KOPT-K1 (cell line): Measurements from ENCODE around the gene DNASE2.

Experiments used
- H3K27ac ChIP-seq: fragments of 200-600 bp; sonication (generic); 2 replicates; pipeline ENCODE4 v1.5.1; 2016; ENCODE audit warnings: antibody characterized with exemption, mild to moderate bottlenecking, low read depth, low read length; ENCODE audit not compliant: poor library complexity, severe bottlenecking
- H3K36me3 ChIP-seq: fragments of 200-600 bp; sonication (generic); 2 replicates; pipeline ENCODE4 v1.5.1; 2017; ENCODE audit warnings: antibody characterized with exemption, mild to moderate bottlenecking, low read length, moderate library complexity; ENCODE audit not compliant: insufficient read depth
- H3K9me3 ChIP-seq: fragments of 200-600 bp; sonication (generic); 2 replicates; pipeline ENCODE4 v1.5.1; 2017; ENCODE audit warnings: antibody characterized with exemption, low read length, mild to moderate bottlenecking; ENCODE audit not compliant: insufficient read depth, poor library complexity, severe bottlenecking

The DNASE2 gene

DNA sequence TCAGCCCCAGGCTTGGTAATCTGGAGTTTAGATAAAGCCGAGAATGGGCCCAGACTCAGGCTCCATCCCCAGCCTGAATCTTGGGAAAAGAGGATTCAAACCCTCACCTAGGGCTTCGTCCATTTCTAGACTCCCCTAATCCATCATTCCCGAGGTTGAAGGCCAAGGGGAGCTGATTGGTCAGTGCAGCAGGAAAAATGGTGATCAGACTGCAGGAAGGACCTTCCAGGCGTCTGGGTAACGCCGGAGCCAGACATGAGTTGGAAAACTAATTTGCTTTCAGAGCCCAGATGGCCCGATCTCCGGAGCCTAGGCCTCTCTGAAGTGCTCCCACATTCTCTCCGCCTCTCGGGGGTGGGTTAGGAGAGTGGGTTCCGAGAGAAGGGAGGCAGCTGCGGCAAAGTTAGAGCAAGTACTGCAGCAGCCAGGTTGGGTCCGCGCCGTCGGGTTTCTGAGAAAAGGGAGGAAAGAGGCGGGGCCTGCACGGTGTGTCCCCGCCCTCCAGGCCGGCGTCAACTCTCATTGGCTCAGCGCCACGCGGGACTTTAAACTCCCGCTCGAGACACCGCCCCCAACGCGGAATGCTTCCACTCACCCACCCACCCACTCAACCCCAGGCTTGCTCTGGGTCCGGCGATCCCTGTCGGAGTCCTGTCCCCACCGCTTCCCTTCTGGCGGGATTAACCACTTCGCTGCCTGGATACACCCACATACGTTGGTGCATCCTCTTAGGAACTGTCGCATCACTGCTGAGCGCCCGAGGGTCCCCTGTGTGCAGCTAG is 46.1 kb downstream of the DNASE2 start:
- no peaks in the 10 kb centered on the region for H3K9me3 ChIP-seq
- H3K27ac ChIP-seq, result no peak overlapping the region
- H3K36me3 ChIP-seq, result no peaks in the 10 kb centered on the region

DNA sequence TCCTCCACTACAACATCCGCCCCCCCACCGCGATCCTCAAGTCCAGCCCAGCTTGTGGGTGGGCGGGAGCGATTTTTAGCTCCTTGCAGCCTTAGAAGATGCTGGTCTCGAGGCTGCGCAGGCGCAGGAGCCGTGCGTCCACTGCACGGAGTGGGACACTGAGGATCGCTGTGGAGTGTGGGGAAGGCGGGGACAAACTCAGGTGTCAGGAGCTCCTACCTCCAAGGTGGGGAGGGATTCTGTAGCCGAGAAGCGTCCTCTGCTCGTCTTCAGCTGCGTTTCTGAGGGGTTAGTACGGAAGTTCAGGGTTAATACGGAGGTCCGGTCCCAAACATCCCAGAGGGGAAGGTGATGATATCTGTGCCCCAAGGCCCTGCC is 46.7 kb downstream of the DNASE2 start, which contains the start of gene RTBDN:
RTBDN (minus strand) TSS at position 14 of the 378 bp plus-strand sequence. CDS start 4,600 bp downstream, outside the sequence.
- Histone ChIP-seq H3K9me3 (no peaks in the 10 kb centered on the region), H3K27ac (no peak within 1 kb of the TSS)

GRCh38 chr19:12833738-12834565 is 47.3 kb downstream of the DNASE2 start:
- H3K9me3 ChIP-seq, result no peaks in the 10 kb centered on the region
- H3K27ac ChIP-seq, result no peak overlapping the region
- no peaks in the 10 kb centered on the region for H3K36me3 ChIP-seq

More for the DNA sequence above, 46.7 kb downstream of the DNASE2 start, which contains the start of gene RTBDN:
- no peaks in the 10 kb centered on the region for H3K36me3 ChIP-seq

- H3K27ac ChIP-seq, result no peak overlapping the region
- H3K9me3 ChIP-seq, result no peaks in the 10 kb centered on the region
- no peaks in the 10 kb centered on the region for H3K36me3 ChIP-seq
These were observed 47.9 kb downstream of the DNASE2 start for GRCh38 chr19:12833418-12833737.

GRCh38 chr19:12828494-12828893 is 52.8 kb downstream of the DNASE2 start:
- Histone ChIP-seq H3K36me3 (no peaks in the 10 kb centered on the region), H3K9me3 (no peaks in the 10 kb centered on the region), H3K27ac (no peak overlapping the region)

- Histone ChIP-seq H3K36me3 (no peaks in the 10 kb centered on the region), H3K27ac (no peak overlapping the region), H3K9me3 (no peaks in the 10 kb centered on the region)
These were observed 55.8 kb downstream of the DNASE2 start for GRCh38 chr19:12825254-12826131.
